PC-9 (cell line): ENCODE data around the gene RALB. TPM values are rescaled to one million over a fixed set of nuclear protein-coding genes. Genes with fewer than 3 reads are reported as not detected.

Experiments
- BruUV-seq: library from RNA; stranded (reverse); fragments of 400-500 nt; replicated peaks from 2 replicates; lab custom pipeline; 2021; lab: Mats Ljungman, UMichigan
- CTCF ChIA-PET: fragments of 300-600 bp; sonication (Branson Sonifier 250); formaldehyde crosslinking; loops from one replicate; lab custom pipeline; 2022; ENCODE audit warnings: antibody characterized with exemption; lab: Charles Lee
- POLR2A ChIA-PET: fragments of 300-600 bp; sonication (Branson Sonifier 250); formaldehyde crosslinking; loops from one replicate; lab custom pipeline; 2022; ENCODE audit warnings: antibody characterized with exemption; ENCODE audit not compliant: unreplicated experiment; lab: Charles Lee
- DNase-seq, 2 experiments: peaks; one replicate each; pipeline versions ENCODE4 v3.0.0 to v3.0.0-alpha.2; 2015 to 2022; ENCODE audit warnings: mixed read lengths in 1 of 2
- H2AFZ ChIP-seq: fragments of 200-600 bp; sonication (generic); 2 replicates; pipeline ENCODE4 v1.8.1; 2017; ENCODE audit warnings: antibody characterized with exemption
- H3F3A ChIP-seq: fragments of 200-600 bp; sonication (generic); 2 replicates; pipeline ENCODE4 v1.8.1; 2017; ENCODE audit warnings: antibody characterized with exemption, mild to moderate bottlenecking, low read depth; ENCODE audit not compliant: insufficient read depth
- H3K27ac ChIP-seq: fragments of 200-600 bp; sonication (generic); 2 replicates; pipeline ENCODE4 v1.6.1; 2016; ENCODE audit warnings: mixed run types
- H3K27me3 ChIP-seq: fragments of 200-600 bp; sonication (generic); 2 replicates; pipeline ENCODE4 v1.6.1; 2016; ENCODE audit warnings: low read depth, mixed run types; ENCODE audit not compliant: insufficient read depth
- H3K36me3 ChIP-seq: fragments of 200-600 bp; sonication (generic); 2 replicates; pipeline ENCODE4 v1.6.1; 2016; ENCODE audit warnings: low read depth, mixed run types
- H3K4me1 ChIP-seq: fragments of 200-600 bp; sonication (generic); replicated peaks from 2 replicates; pipeline ENCODE4 v1.6.1; 2016; ENCODE audit warnings: mixed run types; ENCODE audit not compliant: insufficient read depth
- H3K4me2 ChIP-seq: fragments of 200-600 bp; sonication (generic); 2 replicates; pipeline ENCODE4 v1.6.1; 2017; ENCODE audit warnings: mixed run types
- H3K4me3 ChIP-seq: fragments of 200-600 bp; sonication (generic); 2 replicates; pipeline ENCODE4 v1.6.1; 2016; ENCODE audit warnings: mixed run types
- H3K79me2 ChIP-seq: fragments of 200-600 bp; sonication (generic); 2 replicates; pipeline ENCODE4 v1.6.1; 2017; ENCODE audit warnings: low read depth, mixed run types
- H3K9me2 ChIP-seq: fragments of 200-600 bp; sonication (generic); 2 replicates; pipeline ENCODE4 v1.8.1; 2017; ENCODE audit warnings: mild to moderate bottlenecking; ENCODE audit not compliant: insufficient read depth
- H3K9me3 ChIP-seq: fragments of 200-600 bp; sonication (generic); 2 replicates; pipeline ENCODE4 v1.8.1; 2016; ENCODE audit warnings: low read depth; ENCODE audit not compliant: insufficient read depth
- H4K20me1 ChIP-seq: fragments of 200-600 bp; sonication (generic); 2 replicates; pipeline ENCODE4 v1.8.1; 2017; ENCODE audit not compliant: insufficient read depth
- EZH2 ChIP-seq: fragments of 200-600 bp; sonication (generic); IDR thresholded peaks from 2 replicates; pipeline ENCODE4 v1.8.0; 2017; ENCODE audit warnings: antibody characterized with exemption, low read depth
- intact Hi-C: fragments of 100-400 bp; cut with micrococcal nuclease; formaldehyde crosslinking; loops from one replicate; pipeline ENCODE4 v1.10.0; 2022; ENCODE audit not compliant: unreplicated experiment
- total RNA-seq: library from RNA; stranded (reverse); gene quantifications from 2 replicates; pipeline ENCODE4 v1.2.3, GENCODE V29; 2021
- TF ChIP-seq, protein P1 (sequence below): fragments of 200-600 bp; sonication (generic); conservative IDR thresholded peaks from 2 replicates; pipeline ENCODE4 v1.6.1; 2017; ENCODE audit warnings: mixed run types, antibody characterized with exemption, mild to moderate bottlenecking, moderate library complexity

RALB gene
- total RNA-seq, 1 experiment from 2014 or later = 86.6 TPM

GRCh38 chr2:120305296-120305695 is 52.6 kb downstream of the RALB start:
- Histone ChIP-seq H3K79me2 (no peaks in the 10 kb centered on the region), H3K4me1 (no peaks in the 10 kb centered on the region), H3K9me3 (no peaks in the 10 kb centered on the region), H3K27ac (no peak overlapping the region), H4K20me1 (no peaks in the 10 kb centered on the region), H3K27me3 (no peaks in the 10 kb centered on the region), H3F3A (peaks cover 4% of the 10 kb centered on the region; the same call in 1 of the 2 replicates), H3K36me3 (no peaks in the 10 kb centered on the region; the same call in 1 of the 2 replicates), H3K4me3 (no peak overlapping the region), H3K9me2 (no peaks in the 10 kb centered on the region), H2AFZ (no peak overlapping the region), H3K4me2 (no peak overlapping the region)
- POLR2A ChIA-PET = no interaction called here
- no TSS peak for BruUV-seq
- CTCF ChIA-PET = no interaction called here
- intact Hi-C loops = loop anchor here (2.0 kb wide), 1 partner anchor 14 kb away; no protein-coding TSS in a partner anchor
- no peak for TF ChIP-seq EZH2
- TF ChIP-seq, protein P1, sequence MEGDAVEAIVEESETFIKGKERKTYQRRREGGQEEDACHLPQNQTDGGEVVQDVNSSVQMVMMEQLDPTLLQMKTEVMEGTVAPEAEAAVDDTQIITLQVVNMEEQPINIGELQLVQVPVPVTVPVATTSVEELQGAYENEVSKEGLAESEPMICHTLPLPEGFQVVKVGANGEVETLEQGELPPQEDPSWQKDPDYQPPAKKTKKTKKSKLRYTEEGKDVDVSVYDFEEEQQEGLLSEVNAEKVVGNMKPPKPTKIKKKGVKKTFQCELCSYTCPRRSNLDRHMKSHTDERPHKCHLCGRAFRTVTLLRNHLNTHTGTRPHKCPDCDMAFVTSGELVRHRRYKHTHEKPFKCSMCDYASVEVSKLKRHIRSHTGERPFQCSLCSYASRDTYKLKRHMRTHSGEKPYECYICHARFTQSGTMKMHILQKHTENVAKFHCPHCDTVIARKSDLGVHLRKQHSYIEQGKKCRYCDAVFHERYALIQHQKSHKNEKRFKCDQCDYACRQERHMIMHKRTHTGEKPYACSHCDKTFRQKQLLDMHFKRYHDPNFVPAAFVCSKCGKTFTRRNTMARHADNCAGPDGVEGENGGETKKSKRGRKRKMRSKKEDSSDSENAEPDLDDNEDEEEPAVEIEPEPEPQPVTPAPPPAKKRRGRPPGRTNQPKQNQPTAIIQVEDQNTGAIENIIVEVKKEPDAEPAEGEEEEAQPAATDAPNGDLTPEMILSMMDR = no peak; the same call in 1 of the 2 replicates
- DNase-seq = no peak

DNA sequence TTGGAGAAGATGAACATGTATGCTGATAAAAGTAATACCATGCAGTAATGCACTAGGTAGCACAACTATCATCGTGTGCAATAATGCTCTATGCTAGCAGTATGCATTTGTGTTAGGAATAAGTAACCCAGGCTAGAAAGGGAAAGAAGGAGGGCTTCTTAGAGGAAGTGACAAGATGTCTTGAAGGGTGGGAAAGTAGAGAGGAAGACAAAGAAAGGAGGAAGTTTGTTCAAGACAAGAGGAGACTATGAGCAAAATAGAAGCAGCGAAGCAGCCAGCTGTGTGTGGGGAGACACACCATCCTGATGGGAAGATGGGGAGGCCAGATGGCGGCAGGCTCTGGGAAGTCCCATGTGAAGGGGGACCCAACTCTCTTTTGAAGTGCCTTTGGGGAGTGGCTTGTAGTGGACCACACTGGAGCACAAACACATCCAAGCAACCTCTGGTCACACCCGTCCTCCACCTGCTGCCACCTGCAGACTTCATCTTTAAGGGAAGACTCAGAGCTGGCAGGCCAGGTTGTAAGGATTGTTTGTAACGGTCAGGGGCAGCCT is 53.4 kb downstream of the RALB start:
- H3K9me3 ChIP-seq = no peaks in the 10 kb centered on the region
- H3K9me2 ChIP-seq = no peaks in the 10 kb centered on the region
- H3K36me3 ChIP-seq = no peaks in the 10 kb centered on the region; the same call in 1 of the 2 replicates
- peaks cover 6% of the 10 kb centered on the region; the same call in 1 of the 2 replicates for H3F3A ChIP-seq
- POLR2A ChIA-PET = interaction anchor here (0.7 kb wide), 1 partner anchor 882 kb away, joined by 3 read pairs; no protein-coding TSS in a partner anchor
- H3K27ac ChIP-seq = no peak overlapping the region
- H3K79me2 ChIP-seq = no peaks in the 10 kb centered on the region
- no peaks in the 10 kb centered on the region for H3K27me3 ChIP-seq
- no peak overlapping the region for H3K4me2 ChIP-seq
- no peak for TF ChIP-seq EZH2
- TF ChIP-seq, protein P1 = no peak
- H3K4me3 ChIP-seq = no peak overlapping the region
- DNase-seq = no peak
- intact Hi-C loops = loop anchor here (2.0 kb wide), 1 partner anchor 15 kb away; no protein-coding TSS in a partner anchor
- no peaks in the 10 kb centered on the region for H4K20me1 ChIP-seq
- no peaks in the 10 kb centered on the region for H3K4me1 ChIP-seq
- no peak overlapping the region for H2AFZ ChIP-seq
- BruUV-seq = no TSS peak
- CTCF ChIA-PET = no interaction called here

DNA sequence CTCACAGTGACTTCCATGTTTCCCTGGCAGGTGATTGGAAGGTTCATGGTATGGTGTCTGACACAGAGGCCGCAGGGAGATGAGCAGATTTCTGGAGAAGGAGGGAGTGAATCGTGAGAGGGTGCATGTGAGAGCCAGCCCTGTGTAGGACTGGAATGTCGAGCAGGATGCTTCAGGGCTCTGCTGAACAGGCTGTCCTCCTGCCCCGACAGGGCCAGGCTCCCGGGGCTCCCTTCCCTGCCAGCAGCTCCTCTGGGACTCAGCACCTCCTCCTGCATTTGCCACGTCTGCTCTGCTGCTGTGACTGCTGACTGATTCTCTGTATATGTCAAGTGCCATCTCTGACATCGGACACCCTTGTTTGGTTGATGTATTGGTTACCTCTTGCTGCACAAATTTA is 54.8 kb downstream of the RALB start:
- H3K4me3 ChIP-seq = no peak overlapping the region
- TF ChIP-seq, protein P1 = no peak
- no peak for TF ChIP-seq EZH2
- BruUV-seq = no TSS peak
- H3K79me2 ChIP-seq = no peaks in the 10 kb centered on the region
- no peaks in the 10 kb centered on the region for H3K27me3 ChIP-seq
- H3K9me3 ChIP-seq = no peaks in the 10 kb centered on the region
- H4K20me1 ChIP-seq = no peaks in the 10 kb centered on the region
- H3K4me1 ChIP-seq = no peaks in the 10 kb centered on the region
- no peaks in the 10 kb centered on the region; the same call in 1 of the 2 replicates for H3K36me3 ChIP-seq
- intact Hi-C loops = no loop called here
- ChIA-PET CTCF (no interaction called here), POLR2A (no interaction called here)
- no peak overlapping the region for H3K27ac ChIP-seq
- H3F3A ChIP-seq = peaks cover 9% of the 10 kb centered on the region; the same call in 1 of the 2 replicates
- DNase-seq = no peak
- no peak overlapping the region for H3K4me2 ChIP-seq
- no peak overlapping the region for H2AFZ ChIP-seq
- H3K9me2 ChIP-seq = no peaks in the 10 kb centered on the region
